ENCODE results near the gene PNLDC1. TPM values are rescaled to one million over a fixed set of nuclear protein-coding genes. Genes with fewer than 3 reads are reported as not detected.

PNLDC1 gene
- total RNA-seq, 3 donors from 2014 or later = 0.29 to 0.66 TPM; not detected in 1

DNA sequence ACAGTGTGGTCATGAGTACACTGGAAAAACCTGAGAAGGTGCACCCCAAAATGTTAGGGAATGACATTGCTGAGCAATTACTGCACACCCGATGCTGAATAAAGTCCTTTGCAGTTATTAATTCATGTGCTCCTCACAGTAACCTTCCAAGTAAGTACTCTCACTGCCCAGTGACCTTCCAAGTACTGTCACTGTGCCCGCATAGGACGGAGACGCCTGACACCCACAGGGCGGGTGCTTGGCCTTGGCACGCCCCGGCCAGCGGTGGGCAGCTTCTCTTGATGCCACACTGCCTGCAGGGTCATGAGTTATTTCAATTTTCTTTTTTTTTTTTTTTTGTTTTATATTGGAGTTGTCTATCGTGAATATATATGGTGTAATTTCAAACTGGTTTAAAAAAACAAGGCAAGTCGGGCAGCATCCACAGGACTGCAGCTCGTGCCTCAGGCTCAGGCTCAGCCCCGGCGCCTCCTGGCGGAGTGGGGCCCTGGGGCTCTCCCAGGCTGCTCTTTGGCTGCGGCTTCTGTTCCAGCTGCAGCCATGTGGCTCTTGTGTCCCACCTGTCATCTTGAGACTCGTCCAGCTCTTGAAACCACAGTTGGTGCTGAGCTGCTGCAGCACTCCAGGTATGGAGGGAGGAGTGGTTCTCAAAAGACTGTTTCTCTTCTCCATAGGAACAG, 27.0 kb downstream of the PNLDC1 start:
- intact Hi-C loops (cut with DNase I; ENCODE audit: low total_unique reads) = no loop called here
- TF ChIP-seq, protein P1, sequence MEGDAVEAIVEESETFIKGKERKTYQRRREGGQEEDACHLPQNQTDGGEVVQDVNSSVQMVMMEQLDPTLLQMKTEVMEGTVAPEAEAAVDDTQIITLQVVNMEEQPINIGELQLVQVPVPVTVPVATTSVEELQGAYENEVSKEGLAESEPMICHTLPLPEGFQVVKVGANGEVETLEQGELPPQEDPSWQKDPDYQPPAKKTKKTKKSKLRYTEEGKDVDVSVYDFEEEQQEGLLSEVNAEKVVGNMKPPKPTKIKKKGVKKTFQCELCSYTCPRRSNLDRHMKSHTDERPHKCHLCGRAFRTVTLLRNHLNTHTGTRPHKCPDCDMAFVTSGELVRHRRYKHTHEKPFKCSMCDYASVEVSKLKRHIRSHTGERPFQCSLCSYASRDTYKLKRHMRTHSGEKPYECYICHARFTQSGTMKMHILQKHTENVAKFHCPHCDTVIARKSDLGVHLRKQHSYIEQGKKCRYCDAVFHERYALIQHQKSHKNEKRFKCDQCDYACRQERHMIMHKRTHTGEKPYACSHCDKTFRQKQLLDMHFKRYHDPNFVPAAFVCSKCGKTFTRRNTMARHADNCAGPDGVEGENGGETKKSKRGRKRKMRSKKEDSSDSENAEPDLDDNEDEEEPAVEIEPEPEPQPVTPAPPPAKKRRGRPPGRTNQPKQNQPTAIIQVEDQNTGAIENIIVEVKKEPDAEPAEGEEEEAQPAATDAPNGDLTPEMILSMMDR (IDR thresholded peaks at IDR 0.05) = no peak
- TF ChIP-seq POLR2A (IDR thresholded peaks at IDR 0.05) = no peak
- TF ChIP-seq POLR2AphosphoS5 (IDR thresholded peaks at IDR 0.05) = no peak
- H3K36me3 ChIP-seq = no peaks in the 10 kb centered on the region
- no peak overlapping the region for H3K27ac ChIP-seq
- H3K4me3 ChIP-seq = no peak overlapping the region
- H3K9me3 ChIP-seq = no peaks in the 10 kb centered on the region
- H3K27me3 ChIP-seq = peaks cover 0 to 2% of the 10 kb centered on the region in 2 donors
- no peak for DNase-seq (ENCODE audit: low spot score in 2 of 2)
- no peaks in the 10 kb centered on the region for H3K4me1 ChIP-seq

DNA sequence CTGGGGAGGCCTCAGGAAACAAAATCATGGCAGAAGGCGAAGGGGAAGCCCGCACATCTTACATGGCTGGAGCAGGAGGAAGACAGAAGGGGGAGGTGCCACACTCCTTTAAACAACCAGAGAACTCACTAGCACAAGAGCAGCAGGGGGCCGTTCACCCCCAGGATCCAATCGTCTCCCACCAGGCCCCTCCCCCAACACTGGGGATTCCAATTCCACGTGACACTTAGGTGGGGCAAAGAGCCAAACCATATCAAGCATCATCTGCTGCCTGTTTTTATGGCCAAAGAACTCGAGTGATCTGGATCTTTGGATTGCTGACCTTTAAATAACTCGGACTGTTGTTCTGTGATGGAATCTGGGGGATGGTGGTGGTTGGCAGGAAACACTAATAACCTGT, 28.0 kb downstream of the PNLDC1 start:
- Histone ChIP-seq H3K27ac (no peak overlapping the region), H3K4me1 (no peaks in the 10 kb centered on the region), H3K36me3 (no peaks in the 10 kb centered on the region), H3K9me3 (no peaks in the 10 kb centered on the region), H3K27me3 (peaks cover 0 to 2% of the 10 kb centered on the region in 2 donors), H3K4me3 (no peak overlapping the region)
- no peak for DNase-seq (ENCODE audit: low spot score in 2 of 2)
- TF ChIP-seq, protein P1 (IDR thresholded peaks at IDR 0.05) = no peak
- TF ChIP-seq POLR2A (IDR thresholded peaks at IDR 0.05) (no peak), POLR2AphosphoS5 (IDR thresholded peaks at IDR 0.05) (no peak)
- intact Hi-C loops (cut with DNase I; ENCODE audit: low total_unique reads) = no loop called here

DNA sequence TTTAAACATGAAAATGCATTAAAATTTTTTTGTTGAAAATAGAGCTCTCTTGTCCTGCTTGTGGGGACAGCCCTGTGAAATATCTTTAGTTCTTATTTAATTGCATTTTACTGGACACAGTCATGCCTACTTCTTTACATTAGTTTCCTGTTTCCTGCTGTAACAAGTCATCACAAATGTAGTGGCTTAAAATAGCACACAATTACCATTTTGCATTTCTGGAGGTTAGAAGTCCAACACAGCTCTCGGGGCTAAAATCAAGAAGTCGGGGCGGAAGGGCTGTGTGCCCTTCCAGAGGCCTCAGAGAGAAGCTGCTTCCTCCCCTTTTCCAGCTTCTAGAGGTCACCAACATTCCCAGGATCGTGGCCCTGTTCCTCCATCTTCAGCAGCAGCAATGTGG, 29.4 kb downstream of the PNLDC1 start:
- Histone ChIP-seq H3K4me1 (no peaks in the 10 kb centered on the region), H3K36me3 (no peaks in the 10 kb centered on the region), H3K9me3 (no peaks in the 10 kb centered on the region), H3K4me3 (no peak overlapping the region), H3K27me3 (peaks cover 0 to 2% of the 10 kb centered on the region in 2 donors), H3K27ac (no peak overlapping the region)
- intact Hi-C loops (cut with DNase I; ENCODE audit: low total_unique reads) = no loop called here
- TF ChIP-seq POLR2A (IDR thresholded peaks at IDR 0.05) (no peak), POLR2AphosphoS5 (IDR thresholded peaks at IDR 0.05) (no peak)
- TF ChIP-seq, protein P1 (IDR thresholded peaks at IDR 0.05) = no peak
- no peak for DNase-seq (ENCODE audit: low spot score in 2 of 2)

DNA sequence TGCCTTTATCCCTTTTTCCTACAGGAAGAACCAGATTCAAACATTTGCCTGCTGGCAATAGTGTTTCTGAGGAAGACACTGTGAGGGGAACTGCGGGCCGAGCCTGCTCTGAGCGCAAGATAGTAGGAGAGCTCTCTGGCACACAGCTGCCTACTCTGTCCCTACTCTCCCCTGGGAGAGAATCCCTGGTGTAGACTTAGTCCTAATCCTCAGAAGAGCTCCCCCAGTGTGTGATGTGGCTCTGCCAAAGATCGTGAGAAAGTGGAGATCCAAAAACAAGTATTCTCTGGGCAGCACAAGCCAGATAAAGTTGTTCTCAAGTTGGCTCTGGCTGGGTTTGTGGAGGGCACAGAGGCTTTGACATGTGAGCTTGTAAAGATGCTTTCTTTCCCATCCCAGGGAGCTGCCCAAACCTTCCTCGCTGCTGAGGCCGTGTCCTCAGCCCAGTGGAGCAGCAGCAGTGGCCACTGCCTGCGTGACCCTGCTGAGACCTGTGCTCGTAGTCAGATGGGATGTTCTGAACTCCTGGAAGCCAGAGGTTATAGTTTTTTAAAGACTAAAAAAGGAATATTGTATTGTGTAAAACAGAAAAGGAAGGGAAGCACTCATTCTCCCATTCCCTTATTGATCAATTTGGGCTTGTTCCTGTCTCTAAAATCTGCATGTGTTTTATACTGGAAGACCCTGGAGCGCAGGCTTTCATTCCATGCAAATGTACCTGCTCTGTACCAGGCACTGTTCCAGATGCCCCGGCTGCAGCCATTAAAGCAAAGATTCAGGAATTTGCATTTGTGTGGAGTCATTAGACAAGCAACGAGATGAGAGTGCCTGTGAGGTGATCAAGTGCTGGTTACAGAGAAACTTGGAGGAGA, 30.7 kb downstream of the PNLDC1 start:
- intact Hi-C loops (cut with DNase I; ENCODE audit: low total_unique reads) = loop anchor here (5.0 kb wide), 1 partner anchor 1017 kb away; no protein-coding TSS in a partner anchor
- no peak for DNase-seq (ENCODE audit: low spot score in 2 of 2)
- Histone ChIP-seq H3K27me3 (peaks cover 0 to 2% of the 10 kb centered on the region in 2 donors), H3K4me1 (no peaks in the 10 kb centered on the region), H3K36me3 (no peaks in the 10 kb centered on the region), H3K27ac (peak overlapping the region in 1 of 2 donors; percentile 25), H3K9me3 (no peaks in the 10 kb centered on the region), H3K4me3 (no peak overlapping the region)
- TF ChIP-seq POLR2AphosphoS5 (IDR thresholded peaks at IDR 0.05) (no peak), POLR2A (IDR thresholded peaks at IDR 0.05) (no peak)
- TF ChIP-seq, protein P1 (IDR thresholded peaks at IDR 0.05) = no peak

DNA sequence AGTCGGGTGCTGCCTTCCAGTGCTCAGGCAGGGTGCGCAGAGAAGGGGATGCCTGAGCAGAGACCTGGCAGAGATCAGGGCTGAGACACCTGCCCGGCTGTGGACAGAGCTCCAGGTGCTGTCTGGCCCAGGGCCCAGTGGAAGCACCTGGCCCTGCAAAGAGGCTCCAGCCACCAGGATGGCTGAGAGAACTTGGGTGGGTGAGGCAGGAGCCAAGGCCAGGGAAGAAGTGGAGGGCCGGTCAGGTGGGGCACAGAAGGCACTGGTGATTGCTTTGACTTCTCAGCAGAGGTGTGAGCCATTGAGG, 31.2 kb downstream of the PNLDC1 start:
- peaks cover 0 to 2% of the 10 kb centered on the region in 2 donors for H3K27me3 ChIP-seq
- no peaks in the 10 kb centered on the region for H3K9me3 ChIP-seq
- no peaks in the 10 kb centered on the region for H3K36me3 ChIP-seq
- intact Hi-C loops (cut with DNase I; ENCODE audit: low total_unique reads) = loop anchor here (5.0 kb wide), 1 partner anchor 1016 kb away; no protein-coding TSS in a partner anchor
- no peak overlapping the region for H3K4me3 ChIP-seq
- H3K4me1 ChIP-seq = no peaks in the 10 kb centered on the region
- no peak for DNase-seq (ENCODE audit: low spot score in 2 of 2)
- TF ChIP-seq POLR2A (IDR thresholded peaks at IDR 0.05) (no peak), POLR2AphosphoS5 (IDR thresholded peaks at IDR 0.05) (no peak)
- TF ChIP-seq, protein P1 (IDR thresholded peaks at IDR 0.05) = no peak
- no peak overlapping the region for H3K27ac ChIP-seq
